ENCODE measurements around the gene ABCA7. TPM values are rescaled to one million over a fixed set of nuclear protein-coding genes. Genes with fewer than 3 reads are reported as not detected.
A peak's percentile ranks its signal among the peaks of the same experiment; 100 is the strongest.
"Not testable (repeated sequence)": the region's sequence is repeated elsewhere in the genome, so short reads cannot be mapped to it uniquely, and the experiment has no call there.

Gene ABCA7
- total RNA-seq, 4 donors from 2014 or later: 10.3 to 29.8 (median 15.9) TPM

- no peak for TF ChIP-seq CTCF (IDR thresholded peaks at IDR 0.05)
- DNase-seq (ENCODE audit: low spot score): no peak
- ATAC-seq (ENCODE audit: low FRiP score): no peak
Measured at GRCh38 chr19:1018393-1018792, 21.5 kb upstream of the ABCA7 start.

- ATAC-seq (ENCODE audit: low FRiP score) (no peak), DNase-seq (ENCODE audit: low spot score) (no peak)
- TF ChIP-seq CTCF (IDR thresholded peaks at IDR 0.05): no peak
Measured at GRCh38 chr19:1018932-1019615, 20.8 kb upstream of the ABCA7 start.

- no peak for TF ChIP-seq CTCF (IDR thresholded peaks at IDR 0.05)
- DNase-seq (ENCODE audit: low spot score) (no peak), ATAC-seq (ENCODE audit: low FRiP score) (no peak)
Measured at GRCh38 chr19:1019616-1019961, 20.3 kb upstream of the ABCA7 start.

GRCh38 chr19:1019980-1020867 is 19.7 kb upstream of the ABCA7 start:
- no peak for TF ChIP-seq CTCF (IDR thresholded peaks at IDR 0.05)
- DNase-seq (ENCODE audit: low spot score): no peak
- no peak for ATAC-seq (ENCODE audit: low FRiP score)

- TF ChIP-seq CTCF (IDR thresholded peaks at IDR 0.05): no peak
- DNase-seq (ENCODE audit: low spot score) (peak; percentile 93), ATAC-seq (ENCODE audit: low FRiP score) (peak; percentile 90)
Measured at GRCh38 chr19:1020868-1021425, 19.0 kb upstream of the ABCA7 start, which contains the start of gene TMEM259. TSS of gene TMEM259 (minus strand) at chr19:1021123. CDS start at chr19:1020996, 127 bp downstream.

GRCh38 chr19:1023883-1024188 is 16.1 kb upstream of the ABCA7 start:
- not testable (repeated sequence) for DNase-seq (ENCODE audit: low spot score); ATAC-seq (ENCODE audit: low FRiP score)

GRCh38 chr19:1025080-1025479 is 14.8 kb upstream of the ABCA7 start:
- not testable (repeated sequence) for ATAC-seq (ENCODE audit: low FRiP score)

More at GRCh38 chr19:1025080-1025479, 14.8 kb upstream of the ABCA7 start:
- not testable (repeated sequence) for DNase-seq (ENCODE audit: low spot score)
